Endometrial microvascular endothelial cells (primary cell): ENCODE measurements around the gene ALDOC. TPM values are rescaled to one million over a fixed set of nuclear protein-coding genes. Genes with fewer than 3 reads are reported as not detected.

Experiments
- total RNA-seq: library from RNA; depleted of rRNA; stranded (reverse); fragments of >200 nt; gene quantifications from one replicate; pipeline ENCODE4 v1.2.3, GENCODE V29; 2015; ENCODE audit errors: inconsistent ontology term

ALDOC gene
- total RNA-seq, 1 donor from 2014 or later = 8.9 TPM

Other genes with a start within 250 kb of the ALDOC start
- gene IFT20, start 241.4 kb downstream of the ALDOC start, total RNA-seq = 31.0 TPM
- gene TNFAIP1, start 241.1 kb downstream of the ALDOC start, total RNA-seq = 65.8 TPM
- 144 TPM for gene POLDIP2, start 219.4 kb downstream of the ALDOC start, total RNA-seq
- not detected for gene SEBOX, start 211.7 kb downstream of the ALDOC start, total RNA-seq
- gene VTN, start 206.6 kb downstream of the ALDOC start, total RNA-seq = not detected
- gene SARM1, start 205.2 kb downstream of the ALDOC start, total RNA-seq = 2.4 TPM
- gene SLC46A1, start 170.7 kb downstream of the ALDOC start, total RNA-seq = 31.9 TPM
- not detected for gene SLC13A2, start 103.3 kb downstream of the ALDOC start, total RNA-seq
- not detected for gene FOXN1, start 70.5 kb downstream of the ALDOC start, total RNA-seq
- 28.7 TPM for gene UNC119, start 24.3 kb downstream of the ALDOC start, total RNA-seq
- 69.2 TPM for gene PIGS, start 5.4 kb downstream of the ALDOC start, total RNA-seq
- gene SPAG5, start 22.1 kb upstream of the ALDOC start, total RNA-seq = 63.3 TPM
- 1.5 TPM for gene RSKR, start 37.3 kb upstream of the ALDOC start, total RNA-seq
- 148 TPM for gene BLTP2, start 68.3 kb upstream of the ALDOC start, total RNA-seq
- gene SDF2, start 85.0 kb upstream of the ALDOC start, total RNA-seq = 60.8 TPM
- gene SUPT6H, start 85.3 kb upstream of the ALDOC start, total RNA-seq = 38.7 TPM
- not detected for gene PROCA1, start 135.0 kb upstream of the ALDOC start, total RNA-seq
- gene RAB34, start 141.0 kb upstream of the ALDOC start, total RNA-seq = 31.1 TPM
- 308 TPM for gene RPL23A, start 143.1 kb upstream of the ALDOC start, total RNA-seq
- gene TLCD1, start 149.3 kb upstream of the ALDOC start, total RNA-seq = 7.7 TPM
- 1.0 TPM for gene NEK8, start 151.9 kb upstream of the ALDOC start, total RNA-seq
- 14.3 TPM for gene TRAF4, start 167.1 kb upstream of the ALDOC start, total RNA-seq